BE2C (cell line): ENCODE results near the gene AGAP9. TPM values are rescaled to one million over a fixed set of nuclear protein-coding genes. Genes with fewer than 3 reads are reported as not detected.
A peak's percentile ranks its signal among the peaks of the same experiment; 100 is the strongest.
"Not testable (repeated sequence)": the region's sequence is repeated elsewhere in the genome, so short reads cannot be mapped to it uniquely, and the experiment has no call there.

Source experiments
- DNase-seq: peaks from one replicate; pipeline ENCODE4 v3.0.0-alpha.2; 2020
- H3K27me3 ChIP-seq: fragments of 250-450 bp; sonication (Bioruptor Pico); 2 replicates; pipeline ENCODE4 v1.5.1; 2020; ENCODE audit warnings: mild to moderate bottlenecking
- H3K36me3 ChIP-seq: fragments of 250-450 bp; sonication (Bioruptor Pico); 2 replicates; pipeline ENCODE4 v1.5.1; 2020; ENCODE audit warnings: mild to moderate bottlenecking
- H3K4me1 ChIP-seq: fragments of 250-450 bp; sonication (Bioruptor Pico); 2 replicates; pipeline ENCODE4 v1.5.1; 2020
- H3K4me3 ChIP-seq: 2 replicates; pipeline ENCODE4 v1.5.1; 2011; ENCODE audit warnings: low read depth, low read length
- H3K9me3 ChIP-seq: fragments of 250-450 bp; sonication (Bioruptor Pico); 2 replicates; pipeline ENCODE4 v1.5.1; 2020
- polyA plus RNA-seq: library from polyadenylated mRNA; unstranded; fragments of >200 nt; gene quantifications from one replicate; pipeline ENCODE4 v1.2.1, GENCODE V29; 2012; ENCODE audit warnings: low read depth, missing spikeins; ENCODE audit not compliant: insufficient read length, insufficient read depth

Gene AGAP9
- polyA plus RNA-seq = 13.8 TPM

GRCh38 chr10:47523475-47523874, at the start of gene AGAP9:
Gene AGAP9, minus strand, starts transcription at chr10:47523638. Its CDS starts 112 bp downstream, at chr10:47523526.
- not testable (repeated sequence) for H3K4me1 ChIP-seq, DNase-seq, H3K27me3 ChIP-seq, H3K36me3 ChIP-seq, H3K9me3 ChIP-seq, H3K4me3 ChIP-seq

- not testable (repeated sequence) for H3K36me3 ChIP-seq, H3K9me3 ChIP-seq, H3K4me1 ChIP-seq, H3K27me3 ChIP-seq, DNase-seq, H3K4me3 ChIP-seq
Observed at GRCh38 chr10:47571138-47571912, 47.9 kb upstream of the AGAP9 start.

GRCh38 chr10:47566757-47567156, 43.3 kb upstream of the AGAP9 start:
- H3K9me3 ChIP-seq, H3K36me3 ChIP-seq, H3K4me3 ChIP-seq, H3K27me3 ChIP-seq, H3K4me1 ChIP-seq, DNase-seq: not testable (repeated sequence)

GRCh38 chr10:47566108-47566699, 42.8 kb upstream of the AGAP9 start:
- not testable (repeated sequence) for H3K27me3 ChIP-seq, DNase-seq, H3K9me3 ChIP-seq, H3K36me3 ChIP-seq, H3K4me1 ChIP-seq, H3K4me3 ChIP-seq

GRCh38 chr10:47565517-47565920, 42.1 kb upstream of the AGAP9 start:
- not testable (repeated sequence) for DNase-seq, H3K9me3 ChIP-seq, H3K36me3 ChIP-seq, H3K4me3 ChIP-seq, H3K27me3 ChIP-seq, H3K4me1 ChIP-seq

GRCh38 chr10:47564953-47565352, 41.5 kb upstream of the AGAP9 start:
- not testable (repeated sequence) for H3K36me3 ChIP-seq, H3K4me1 ChIP-seq, H3K4me3 ChIP-seq, H3K9me3 ChIP-seq, H3K27me3 ChIP-seq, DNase-seq

GRCh38 chr10:47564318-47564717, 40.9 kb upstream of the AGAP9 start:
- not testable (repeated sequence) for DNase-seq, H3K4me1 ChIP-seq, H3K27me3 ChIP-seq, H3K4me3 ChIP-seq, H3K36me3 ChIP-seq, H3K9me3 ChIP-seq

GRCh38 chr10:47560452-47560851, 37.0 kb upstream of the AGAP9 start:
- peak; percentile 14 for DNase-seq
- H3K27me3 ChIP-seq, H3K4me3 ChIP-seq, H3K4me1 ChIP-seq, H3K9me3 ChIP-seq, H3K36me3 ChIP-seq: not testable (repeated sequence)

- not testable (repeated sequence) for H3K4me1 ChIP-seq
Observed at GRCh38 chr10:47559718-47560308, 36.4 kb upstream of the AGAP9 start.

GRCh38 chr10:47558109-47558508, 34.7 kb upstream of the AGAP9 start:
- DNase-seq, H3K27me3 ChIP-seq, H3K9me3 ChIP-seq, H3K4me3 ChIP-seq, H3K4me1 ChIP-seq, H3K36me3 ChIP-seq: not testable (repeated sequence)

More at GRCh38 chr10:47559718-47560308, 36.4 kb upstream of the AGAP9 start:
- DNase-seq, H3K4me3 ChIP-seq, H3K27me3 ChIP-seq, H3K36me3 ChIP-seq, H3K9me3 ChIP-seq: not testable (repeated sequence)

GRCh38 chr10:47557616-47558015, 34.2 kb upstream of the AGAP9 start:
- DNase-seq, H3K4me1 ChIP-seq, H3K27me3 ChIP-seq, H3K9me3 ChIP-seq, H3K36me3 ChIP-seq, H3K4me3 ChIP-seq: not testable (repeated sequence)

GRCh38 chr10:47555334-47555733, 31.9 kb upstream of the AGAP9 start:
- H3K9me3 ChIP-seq, H3K27me3 ChIP-seq, H3K4me3 ChIP-seq, H3K36me3 ChIP-seq, DNase-seq, H3K4me1 ChIP-seq: not testable (repeated sequence)

GRCh38 chr10:47554552-47554951, 31.1 kb upstream of the AGAP9 start:
- DNase-seq, H3K9me3 ChIP-seq, H3K36me3 ChIP-seq, H3K4me1 ChIP-seq, H3K4me3 ChIP-seq, H3K27me3 ChIP-seq: not testable (repeated sequence)

GRCh38 chr10:47553860-47554247, 30.4 kb upstream of the AGAP9 start:
- H3K9me3 ChIP-seq, H3K27me3 ChIP-seq, H3K4me1 ChIP-seq, DNase-seq, H3K36me3 ChIP-seq: not testable (repeated sequence)
- H3K4me3 ChIP-seq = peak overlapping the region; percentile 72

- peak overlapping the region; percentile 72 for H3K4me3 ChIP-seq
- H3K4me1 ChIP-seq, H3K9me3 ChIP-seq: not testable (repeated sequence)
Observed at GRCh38 chr10:47553214-47553859, 29.9 kb upstream of the AGAP9 start.

GRCh38 chr10:47552719-47553118, 29.3 kb upstream of the AGAP9 start:
- DNase-seq = peak; percentile 19

More at GRCh38 chr10:47553214-47553859, 29.9 kb upstream of the AGAP9 start:
- not testable (repeated sequence) for H3K27me3 ChIP-seq, H3K36me3 ChIP-seq
- peak; percentile 85 for DNase-seq

More at GRCh38 chr10:47552719-47553118, 29.3 kb upstream of the AGAP9 start:
- not testable (repeated sequence) for H3K36me3 ChIP-seq, H3K9me3 ChIP-seq, H3K27me3 ChIP-seq, H3K4me1 ChIP-seq
- peak overlapping the region; percentile 72 for H3K4me3 ChIP-seq
